Stimulated activated CD4-positive, alpha-beta T cell treated with anti-CD3 and anti-CD28 coated beads, Interleukin-1b, Interleukin-23, amount 100 ng/mL, for 24 hours (primary cell): ENCODE measurements around the gene PDILT.
"Not testable (repeated sequence)": the region's sequence is repeated elsewhere in the genome, so short reads cannot be mapped to it uniquely, and the experiment has no call there.

Experiments used
- DNase-seq, 4 experiments: peaks; one replicate each; pipeline ENCODE4 v3.0.0-alpha.2; 2020; ENCODE audit warnings: low read depth in 4 of 4, low spot score in 1 of 4

The PDILT gene

DNA sequence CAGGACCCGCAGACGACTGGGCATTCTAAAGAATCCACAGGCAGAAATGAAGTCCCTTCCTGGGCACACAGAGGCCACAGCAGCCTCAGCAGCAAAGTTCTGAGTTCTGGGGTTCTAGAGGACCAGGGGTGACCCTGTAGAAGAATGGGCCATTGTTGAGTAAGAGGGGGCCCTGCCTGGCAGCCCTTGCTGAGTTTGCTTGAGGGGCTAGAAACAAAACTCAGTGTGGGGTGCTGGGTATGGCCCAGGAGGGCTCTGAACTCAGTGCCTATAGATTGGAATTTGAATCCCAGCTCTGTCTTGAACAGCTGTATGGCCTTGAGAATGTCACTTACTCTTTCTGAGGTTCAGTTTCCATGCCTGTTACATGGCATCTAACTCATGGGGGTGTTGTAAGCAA is at the start of gene PDILT:
Gene PDILT, minus strand, starts transcription at position 101 of the 400 bp plus-strand sequence. CDS start 5,437 bp downstream, outside the sequence.
- DNase-seq: no peak

DNA sequence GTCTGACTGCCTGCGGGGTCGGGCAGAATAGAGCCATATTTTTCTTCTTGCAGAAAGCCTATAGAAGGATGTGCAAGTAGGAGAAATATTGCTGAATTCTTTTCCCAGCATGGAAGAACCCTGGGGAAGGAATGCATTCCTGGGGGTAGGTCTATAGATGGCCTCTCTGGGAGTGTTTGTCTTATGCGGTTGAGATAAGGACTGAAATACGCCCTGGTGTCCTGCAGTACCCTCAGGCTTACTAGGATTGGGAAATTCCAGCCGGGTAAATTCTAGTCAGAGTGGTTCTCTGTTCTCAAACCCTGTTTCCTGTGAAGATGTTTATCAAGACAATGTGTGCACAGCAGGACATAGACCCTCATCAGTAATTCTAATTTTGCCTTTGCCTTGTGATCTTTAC is 49.1 kb upstream of the PDILT start:
- not testable (repeated sequence) for DNase-seq

GRCh38 chr16:20451364-20451763 is 46.8 kb upstream of the PDILT start, which contains the start of gene ACSM2A:
Gene ACSM2A (plus strand): TSS chr16:20451521. CDS start chr16:20460115, 8,594 bp downstream.
- not testable (repeated sequence) for DNase-seq

DNA sequence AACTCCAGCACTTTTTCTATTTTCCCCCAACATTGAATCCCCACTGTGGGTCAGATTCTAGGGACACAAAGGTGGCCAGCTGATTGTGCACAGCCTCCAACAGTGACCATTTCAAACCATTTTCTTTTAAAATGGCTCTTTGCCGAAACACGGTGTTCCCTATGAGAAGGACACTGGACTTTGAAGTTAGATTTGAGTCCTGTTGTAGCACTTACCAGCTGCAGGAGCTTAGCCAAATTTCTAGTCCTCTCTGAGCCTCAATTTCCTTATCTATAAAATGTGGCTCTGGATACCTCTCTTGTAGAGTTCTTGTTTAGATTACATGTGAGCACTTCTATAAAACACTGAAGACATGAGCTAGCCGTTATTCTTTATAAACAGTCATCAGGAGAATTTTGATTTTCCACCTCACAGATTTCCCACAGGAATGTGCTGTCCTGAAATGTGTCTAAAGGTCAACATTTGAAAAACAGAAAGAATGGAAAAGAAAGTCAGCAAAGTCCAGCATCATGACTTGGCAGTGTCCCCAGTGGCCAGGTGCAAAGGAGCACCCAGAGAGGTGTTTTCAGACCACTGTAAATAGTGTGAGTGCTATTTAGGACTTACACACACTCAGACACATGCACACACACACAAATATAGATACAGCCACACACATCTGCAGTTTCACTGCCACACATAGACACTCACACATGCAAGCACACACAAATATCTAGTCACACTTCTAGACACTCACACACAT is 42.3 kb upstream of the PDILT start:
- DNase-seq: not testable (repeated sequence)

DNA sequence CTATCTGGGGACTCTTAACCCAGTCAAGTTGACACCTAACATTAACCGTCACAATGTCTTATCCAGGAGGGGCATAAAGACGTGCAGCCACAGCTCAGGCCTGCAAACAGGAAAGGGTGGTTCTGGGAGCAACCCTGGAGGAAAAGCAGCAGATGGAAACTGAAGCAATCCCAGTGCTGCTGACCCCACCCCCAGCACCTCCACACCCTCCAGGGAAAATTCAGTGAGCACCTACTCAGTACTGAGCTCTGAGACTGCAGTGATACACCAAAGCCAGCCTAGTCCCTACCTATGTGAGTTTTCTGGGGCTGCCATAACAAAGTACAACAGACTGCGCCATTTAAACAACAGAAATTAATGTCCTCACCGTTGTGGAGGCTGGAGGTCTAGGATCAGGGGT is 37.3 kb upstream of the PDILT start:
- not testable (repeated sequence) for DNase-seq

DNA sequence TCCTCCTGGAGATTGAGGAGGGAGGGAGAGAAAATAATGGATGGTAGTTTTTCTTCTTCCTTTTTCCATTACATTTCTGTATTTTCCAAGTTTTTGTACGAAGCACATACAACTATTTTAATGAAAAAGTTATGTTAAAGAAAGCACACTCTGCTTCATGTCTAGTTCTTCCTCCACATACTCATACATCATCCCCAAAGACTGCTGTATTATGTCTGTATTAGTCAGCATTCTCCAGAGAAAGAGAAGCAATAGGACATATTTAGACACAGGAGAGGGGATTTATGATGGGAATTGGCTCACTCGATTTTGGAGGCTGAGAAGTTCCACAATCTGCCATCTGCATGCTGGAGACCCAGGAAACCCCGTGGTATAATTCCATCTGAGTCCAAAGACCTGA is 36.7 kb upstream of the PDILT start:
- no peak for DNase-seq

- not testable (repeated sequence) for DNase-seq
These were observed 36.2 kb upstream of the PDILT start for GRCh38 chr16:20440731-20441130.

GRCh38 chr16:20439820-20440231 is 35.3 kb upstream of the PDILT start:
- not testable (repeated sequence) for DNase-seq

DNA sequence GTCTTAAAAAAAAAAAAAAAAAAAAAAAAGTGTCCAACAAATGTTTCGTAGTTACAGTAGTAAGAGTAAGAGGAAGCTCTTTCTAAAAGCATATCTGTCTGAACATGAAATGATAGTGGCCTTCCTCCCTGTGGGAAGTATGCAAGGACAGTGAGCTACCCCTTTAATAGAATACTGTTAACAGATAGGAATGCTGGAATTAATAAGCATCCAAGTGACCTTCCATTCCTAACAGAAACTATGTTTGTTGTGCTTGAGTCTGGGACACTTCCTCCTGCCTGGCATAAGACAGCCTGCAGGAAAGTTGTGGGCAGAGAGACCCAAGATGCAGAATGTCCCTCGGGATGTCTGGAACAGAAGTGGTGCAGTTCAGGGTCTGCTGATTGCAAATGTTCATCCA is 34.4 kb upstream of the PDILT start:
- not testable (repeated sequence) for DNase-seq

DNA sequence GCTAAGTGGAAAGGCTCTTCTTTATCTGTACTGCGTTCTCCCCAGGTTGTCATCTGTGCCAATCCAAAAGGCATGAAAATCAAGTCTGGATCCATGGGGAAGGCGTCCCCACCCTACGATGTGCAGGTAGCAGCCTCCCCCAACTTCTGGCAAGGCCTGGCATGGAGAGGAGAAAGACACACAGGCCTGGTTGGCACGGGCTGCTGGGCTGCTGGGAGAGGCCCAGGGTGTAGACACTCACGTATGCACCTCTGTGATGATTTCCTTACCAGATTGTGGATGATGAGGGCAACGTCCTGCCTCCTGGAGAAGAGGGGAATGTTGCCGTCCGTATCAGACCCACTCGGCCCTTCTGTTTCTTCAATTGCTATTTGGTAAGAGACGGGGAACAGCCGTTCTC is 26.4 kb upstream of the PDILT start:
- DNase-seq: no peak

GRCh38 chr16:20430480-20430879 is 25.9 kb upstream of the PDILT start:
- DNase-seq: not testable (repeated sequence)

- DNase-seq: not testable (repeated sequence)
These were observed 25.0 kb upstream of the PDILT start for GRCh38 chr16:20429499-20429898.

DNA sequence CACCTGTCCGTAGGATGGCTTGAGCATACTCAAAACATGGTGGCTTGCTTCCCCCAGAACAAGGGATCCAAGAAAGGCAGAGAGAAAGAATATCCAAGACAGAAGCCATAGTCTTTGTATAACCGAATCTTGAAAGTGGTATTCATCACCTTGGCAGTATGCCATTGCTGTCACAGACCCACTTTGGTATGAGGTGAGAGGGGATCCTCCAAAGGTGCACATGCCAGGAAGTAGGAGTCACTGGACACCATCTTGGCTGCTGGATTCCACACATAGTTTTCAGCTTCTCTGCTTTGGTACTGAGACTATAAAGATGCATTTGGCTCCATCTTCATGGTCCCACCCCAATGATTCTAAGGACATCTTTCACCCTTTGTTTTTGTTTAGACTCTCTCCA is 22.9 kb upstream of the PDILT start:
- DNase-seq: not testable (repeated sequence)

- no peak for DNase-seq
These were observed 19.8 kb upstream of the PDILT start for GRCh38 chr16:20424129-20424866.

DNA sequence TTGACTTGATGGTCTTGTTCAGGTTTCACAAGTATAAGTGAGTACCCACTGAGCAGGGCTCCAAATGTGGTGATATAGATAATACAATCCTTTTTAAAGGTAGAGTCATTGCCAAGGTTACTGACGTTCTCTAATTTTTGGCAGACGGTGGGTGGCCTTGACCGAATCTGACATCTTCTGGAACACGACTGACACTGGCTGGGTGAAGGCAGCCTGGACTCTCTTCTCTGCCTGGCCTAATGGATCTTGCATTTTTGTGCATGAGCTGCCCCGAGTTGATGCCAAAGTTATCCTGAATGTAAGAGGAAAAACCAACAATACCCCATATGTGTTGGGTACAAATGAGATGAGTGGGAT is 19.2 kb upstream of the PDILT start:
- DNase-seq: not testable (repeated sequence)

- DNase-seq: not testable (repeated sequence)
These were observed 17.2 kb upstream of the PDILT start for GRCh38 chr16:20421748-20422147.

DNA sequence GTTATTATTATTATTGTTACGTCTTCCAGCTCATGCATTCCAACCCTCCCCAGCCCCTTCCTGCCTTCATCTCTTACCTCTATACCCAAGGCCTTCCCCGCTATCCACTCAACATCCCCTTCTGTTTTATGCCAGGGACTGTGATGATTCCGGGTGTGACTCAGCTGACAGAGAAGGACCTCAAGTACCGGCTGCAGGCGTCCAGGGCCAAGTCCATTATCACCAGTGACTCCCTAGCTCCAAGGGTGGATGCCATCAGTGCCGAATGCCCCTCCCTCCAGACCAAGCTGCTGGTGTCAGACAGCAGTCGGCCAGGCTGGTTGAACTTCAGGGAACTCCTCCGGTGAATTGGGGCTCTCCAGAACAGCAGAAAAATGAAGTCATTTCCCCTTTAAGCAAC is 14.6 kb upstream of the PDILT start:
- DNase-seq: not testable (repeated sequence)

DNA sequence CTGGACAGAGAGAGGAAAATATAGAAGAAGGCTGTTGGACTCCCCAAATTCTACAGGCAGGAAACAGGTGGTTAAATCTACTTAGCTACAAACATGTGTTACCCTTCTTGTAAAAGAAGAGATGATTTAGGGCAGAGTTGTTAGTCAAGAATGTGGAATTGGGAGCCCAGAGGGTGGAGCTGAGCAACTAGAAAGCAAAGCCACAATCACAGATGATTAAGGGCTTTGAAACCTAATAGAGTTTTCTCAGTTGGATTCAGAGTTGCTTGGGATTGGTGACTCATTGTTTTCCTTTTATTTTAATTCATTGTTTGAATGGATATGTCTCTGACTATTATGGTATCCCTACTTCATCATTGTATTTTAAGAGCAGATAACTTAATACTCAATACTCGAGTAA is 11.0 kb upstream of the PDILT start:
- DNase-seq: no peak

DNA sequence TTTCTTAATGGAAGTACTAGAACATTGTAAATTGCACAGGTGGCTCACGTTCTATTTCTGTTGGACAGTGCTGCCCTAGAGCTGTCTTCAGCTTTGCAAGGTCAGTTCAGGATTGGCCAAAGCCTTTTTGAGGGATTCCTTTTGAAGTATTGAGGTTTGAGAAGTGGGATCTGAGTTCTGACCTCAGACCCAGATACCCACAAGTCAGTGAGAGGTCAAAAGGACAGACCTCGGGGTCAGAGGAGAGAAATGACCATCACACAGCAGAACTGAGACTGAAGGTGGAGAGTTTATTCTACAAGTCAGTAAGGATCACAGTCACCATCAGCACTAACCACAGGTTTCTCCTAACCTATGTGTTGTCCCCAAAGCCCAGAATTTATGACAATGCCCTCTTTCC is 6.5 kb upstream of the PDILT start:
- DNase-seq: no peak

- no peak for DNase-seq
These were observed 5.7 kb upstream of the PDILT start for GRCh38 chr16:20410121-20410723.

GRCh38 chr16:20409398-20410120 is 5.0 kb upstream of the PDILT start, which contains the start of gene ACSM5:
Gene ACSM5 (plus strand): TSS chr16:20409534. CDS start chr16:20411485, 1,951 bp downstream.
- DNase-seq: no peak
